ENCODE measurements around the gene DMD.
"Not testable (repeated sequence)": the region's sequence is repeated elsewhere in the genome, so short reads cannot be mapped to it uniquely, and the experiment has no call there.

The DMD gene

DNA sequence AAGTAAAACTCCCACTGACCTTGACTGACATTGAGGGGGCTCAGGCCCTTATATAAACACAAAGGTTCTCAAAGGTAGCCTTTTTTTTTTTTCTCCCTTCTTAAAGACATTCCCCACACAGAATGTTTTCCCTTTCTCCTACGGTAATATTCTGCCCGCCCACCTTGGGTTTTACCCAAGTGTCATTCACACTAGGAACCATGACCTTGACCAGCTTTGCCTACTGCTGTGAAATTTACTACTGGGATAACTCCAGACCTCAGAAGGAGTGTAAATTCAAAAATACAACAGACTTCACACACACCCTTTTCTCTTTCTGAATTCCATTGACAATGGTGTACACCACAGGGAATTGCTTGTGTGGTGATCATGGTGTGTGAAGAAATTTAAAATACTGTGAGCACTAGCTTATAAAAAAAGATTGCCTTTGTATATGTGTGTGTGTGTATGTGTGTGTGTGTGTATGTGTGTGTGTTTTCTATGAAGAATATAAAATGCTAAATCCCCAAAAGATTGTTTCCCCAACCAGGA, 1550.0 kb downstream of the DMD start:
- intact Hi-C loops (cut with DNase I), result no loop called here
- no peak for DNase-seq

DNA sequence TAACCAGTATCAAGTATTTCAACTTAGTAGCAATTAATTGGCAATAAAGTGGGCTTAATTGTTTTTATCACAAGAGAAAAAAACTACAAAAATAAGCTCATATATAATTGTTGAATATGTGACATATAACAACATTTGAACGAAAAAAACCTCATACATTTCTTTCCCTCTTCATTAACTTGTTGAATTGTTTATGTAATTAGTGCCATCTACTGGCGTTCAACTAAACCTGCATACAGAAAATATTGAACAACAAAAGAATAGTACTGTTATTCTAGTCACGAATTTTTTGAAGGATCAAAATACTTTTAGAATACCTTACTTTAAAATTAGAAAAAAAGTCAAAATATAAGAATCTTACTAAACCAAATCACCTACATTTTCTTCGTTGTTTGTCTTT, 1553.0 kb downstream of the DMD start:
- no peak for DNase-seq
- intact Hi-C loops (cut with DNase I), result loop anchor here (5.0 kb wide), 1 partner anchor 446 kb away; no protein-coding TSS in a partner anchor

DNA sequence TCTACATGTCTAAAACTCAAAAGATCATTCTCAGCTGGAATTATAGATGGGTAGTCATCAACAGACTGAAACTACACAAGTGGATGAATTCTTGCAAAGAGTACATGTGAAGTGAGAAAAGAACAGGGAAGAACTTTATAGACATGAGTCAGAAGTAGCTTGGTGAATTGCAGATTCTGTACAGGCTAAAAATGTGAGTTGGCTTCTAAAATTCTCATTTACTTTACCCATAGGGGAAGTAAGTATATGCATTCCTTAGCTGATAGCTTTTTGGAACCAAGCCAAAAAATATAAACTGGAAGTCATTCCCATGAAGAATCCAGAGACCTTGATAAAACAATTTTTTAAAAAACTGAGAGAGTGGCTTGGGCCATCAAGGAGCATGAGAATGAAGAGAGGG, 1555.3 kb downstream of the DMD start:
- intact Hi-C loops (cut with DNase I), result loop anchor here (5.0 kb wide), 1 partner anchor 444 kb away; no protein-coding TSS in a partner anchor
- DNase-seq, result no peak

DNA sequence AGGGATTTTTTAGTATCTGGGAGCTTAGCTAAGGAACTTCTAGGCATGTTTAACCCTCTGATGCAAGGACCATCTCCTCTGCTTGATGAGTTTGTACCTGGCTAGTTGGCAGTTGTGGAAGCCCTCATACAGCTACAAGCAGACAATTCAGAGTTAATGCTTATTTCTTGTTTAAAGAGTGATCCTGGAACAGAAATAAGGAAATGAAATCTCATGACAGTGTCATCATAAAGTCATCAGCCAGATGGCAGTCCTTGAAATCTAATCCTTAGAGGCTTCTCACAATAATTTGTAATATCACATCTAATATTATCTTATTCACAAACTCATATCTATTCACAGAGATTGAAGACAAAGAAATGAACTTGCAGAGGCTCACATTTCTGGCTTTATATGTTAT, 1557.9 kb downstream of the DMD start:
- intact Hi-C loops (cut with DNase I), result no loop called here
- no peak for DNase-seq

DNA sequence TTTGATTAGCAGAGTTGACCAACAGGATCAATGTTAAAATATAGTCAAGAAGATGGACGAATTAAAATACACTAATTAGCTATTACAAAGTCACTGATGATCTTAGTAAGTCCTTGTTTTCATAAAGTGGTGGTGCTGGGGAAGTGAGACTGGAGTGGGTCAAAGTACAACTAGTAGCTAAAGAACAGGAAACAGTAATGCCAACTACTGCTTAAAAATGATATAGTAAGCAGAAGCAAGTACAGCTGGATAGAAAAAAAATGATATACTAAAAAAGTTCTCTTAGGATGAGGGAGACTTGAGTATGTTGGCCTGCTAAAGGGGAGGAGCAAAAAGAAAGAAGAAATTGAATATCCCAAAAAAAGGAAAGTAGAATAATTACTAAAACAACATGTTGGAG, 1558.7 kb downstream of the DMD start:
- DNase-seq, result no peak
- intact Hi-C loops (cut with DNase I), result no loop called here

DNA sequence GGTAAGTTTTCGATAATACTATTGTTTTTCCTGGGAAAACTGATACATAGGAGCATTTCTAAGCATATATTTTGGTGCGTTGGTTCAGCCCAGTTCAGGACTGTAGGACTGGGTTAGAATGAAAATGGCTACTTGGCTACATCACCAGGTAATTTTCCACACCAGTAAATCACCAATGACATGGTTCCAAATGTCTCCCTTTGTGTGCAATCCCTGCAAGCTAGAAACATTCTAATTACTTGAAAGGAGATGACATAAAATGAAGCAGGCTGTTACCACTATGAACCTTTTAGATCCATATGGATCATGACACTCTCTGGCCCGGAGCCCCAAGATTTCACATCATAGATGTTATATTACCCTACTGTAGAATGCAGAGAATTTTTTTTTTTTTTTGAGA, 1562.1 kb downstream of the DMD start:
- DNase-seq, result no peak
- intact Hi-C loops (cut with DNase I), result no loop called here

DNA sequence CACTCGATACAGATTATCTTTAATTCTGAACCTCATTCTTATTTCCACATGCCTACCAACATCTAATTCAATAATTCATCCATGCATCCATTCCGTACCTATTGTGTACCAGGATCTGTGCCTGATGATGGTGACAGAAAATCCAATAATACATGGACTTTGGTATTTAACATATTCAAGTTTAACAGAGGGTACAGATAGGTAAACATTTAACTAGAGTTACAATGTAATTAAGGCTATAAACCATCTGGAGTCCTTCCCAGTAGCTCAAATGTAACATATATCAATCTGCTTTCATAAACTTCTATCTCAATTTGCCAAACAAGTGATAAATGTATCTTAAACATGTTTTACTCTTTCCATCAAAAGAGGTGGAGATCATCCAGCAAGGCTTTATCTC, 1578.0 kb downstream of the DMD start:
- no peak for DNase-seq
- intact Hi-C loops (cut with DNase I), result no loop called here

DNA sequence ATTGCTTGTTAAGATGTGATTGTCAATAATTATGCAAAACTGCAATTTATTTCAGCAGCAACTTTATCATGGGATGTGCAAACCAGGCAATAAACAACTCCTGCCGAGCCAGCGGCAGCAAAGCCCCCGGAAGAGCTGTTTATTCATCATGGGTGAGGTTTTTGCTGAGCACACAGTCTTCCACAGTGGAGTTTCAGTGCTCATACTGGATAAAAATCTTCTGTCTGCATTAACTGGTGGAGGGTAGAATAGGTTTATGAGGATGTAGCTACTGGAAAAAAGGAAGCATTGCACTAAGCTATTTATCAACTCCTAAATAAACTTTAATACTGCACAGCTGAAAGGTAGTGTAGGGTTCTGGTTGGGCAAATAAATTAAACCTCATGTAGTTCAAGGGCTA, 1582.2 kb downstream of the DMD start:
- no peak for DNase-seq
- intact Hi-C loops (cut with DNase I), result no loop called here

DNA sequence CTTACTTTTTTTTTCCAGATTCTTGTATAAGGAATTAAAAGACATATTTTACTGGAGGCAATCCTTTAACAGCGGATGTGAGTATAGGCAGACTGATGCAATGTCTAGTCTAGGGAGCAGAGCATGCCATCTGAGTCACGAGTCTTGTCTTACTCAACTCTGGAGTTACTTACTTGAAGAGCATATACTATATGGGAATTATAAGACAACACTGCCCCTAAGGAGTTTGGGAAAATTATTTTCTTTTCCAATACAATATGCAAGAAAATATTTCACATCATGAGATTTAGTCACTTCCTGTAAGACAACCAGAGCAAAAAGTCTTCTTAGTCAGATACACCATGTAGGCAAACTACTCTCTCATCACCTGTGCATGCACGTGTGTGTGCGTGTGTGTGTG, 1602.2 kb downstream of the DMD start:
- no peak for DNase-seq
- intact Hi-C loops (cut with DNase I), result no loop called here

DNA sequence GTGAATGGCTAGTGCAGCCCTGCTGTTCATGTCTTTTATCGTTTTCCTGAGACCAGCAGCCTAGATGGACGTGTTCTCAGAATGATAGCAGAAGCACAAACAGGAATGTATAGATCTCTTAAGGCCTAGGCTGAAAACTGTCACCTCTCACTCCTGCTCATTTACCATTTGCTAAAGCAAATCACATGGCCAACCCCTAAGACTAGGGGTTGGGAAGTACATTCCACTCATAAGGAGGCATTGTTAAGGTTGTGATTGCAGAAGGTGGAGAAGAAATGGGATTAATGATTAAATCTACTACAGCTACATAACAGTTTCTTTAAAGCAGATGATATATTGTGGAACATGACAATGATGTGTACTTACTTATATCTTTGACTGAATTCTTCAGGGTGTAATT, 1602.7 kb downstream of the DMD start:
- intact Hi-C loops (cut with DNase I), result no loop called here
- DNase-seq, result no peak

DNA sequence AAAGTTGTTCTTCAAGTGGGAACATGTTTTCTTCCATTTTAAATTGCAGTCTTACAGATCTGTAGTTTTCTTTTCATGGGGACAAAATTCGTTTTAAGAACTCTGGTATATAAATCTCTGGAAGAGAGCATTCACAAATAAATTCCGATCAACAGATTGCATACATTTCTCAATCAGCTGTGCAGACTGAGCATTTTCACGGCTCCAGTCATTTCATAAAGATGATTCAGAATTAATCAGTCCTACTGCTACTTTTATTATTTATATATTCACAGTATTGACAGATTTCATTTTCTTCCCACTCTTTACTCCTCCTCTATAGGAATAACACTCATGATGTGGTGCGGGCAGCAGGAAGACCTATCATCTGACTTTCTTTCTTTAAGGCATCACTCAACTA, 1604.6 kb downstream of the DMD start:
- intact Hi-C loops (cut with DNase I), result no loop called here
- no peak for DNase-seq

DNA sequence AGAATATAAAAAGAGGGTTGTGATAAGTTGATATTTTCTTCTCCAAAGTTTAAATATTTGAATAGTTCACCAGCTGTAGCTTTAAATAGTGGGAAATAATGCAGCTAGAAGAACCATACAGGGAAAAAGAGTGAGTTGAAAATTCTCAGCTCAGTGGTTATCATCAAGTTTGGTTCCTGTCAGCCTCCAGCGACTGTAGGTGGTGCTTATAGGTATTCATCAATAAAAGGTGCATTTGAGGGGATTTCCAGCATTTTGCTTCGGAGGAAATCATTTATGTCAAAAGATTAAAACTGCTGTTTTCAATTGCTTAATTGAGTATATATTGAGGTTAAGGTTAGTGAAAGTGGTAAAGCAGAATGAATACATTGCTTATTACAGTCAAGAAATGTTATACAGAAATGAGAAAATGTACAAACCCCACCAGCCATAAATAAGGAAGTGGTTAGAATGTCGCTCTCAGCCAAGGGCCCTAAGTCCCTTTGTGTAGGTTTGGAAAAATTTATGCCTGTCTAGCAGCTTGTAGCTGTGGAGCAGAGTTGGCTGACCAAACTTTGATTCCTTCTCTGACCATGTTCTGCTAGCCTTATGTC, 1606.6 kb downstream of the DMD start:
- intact Hi-C loops (cut with DNase I), result no loop called here
- no peak for DNase-seq

DNA sequence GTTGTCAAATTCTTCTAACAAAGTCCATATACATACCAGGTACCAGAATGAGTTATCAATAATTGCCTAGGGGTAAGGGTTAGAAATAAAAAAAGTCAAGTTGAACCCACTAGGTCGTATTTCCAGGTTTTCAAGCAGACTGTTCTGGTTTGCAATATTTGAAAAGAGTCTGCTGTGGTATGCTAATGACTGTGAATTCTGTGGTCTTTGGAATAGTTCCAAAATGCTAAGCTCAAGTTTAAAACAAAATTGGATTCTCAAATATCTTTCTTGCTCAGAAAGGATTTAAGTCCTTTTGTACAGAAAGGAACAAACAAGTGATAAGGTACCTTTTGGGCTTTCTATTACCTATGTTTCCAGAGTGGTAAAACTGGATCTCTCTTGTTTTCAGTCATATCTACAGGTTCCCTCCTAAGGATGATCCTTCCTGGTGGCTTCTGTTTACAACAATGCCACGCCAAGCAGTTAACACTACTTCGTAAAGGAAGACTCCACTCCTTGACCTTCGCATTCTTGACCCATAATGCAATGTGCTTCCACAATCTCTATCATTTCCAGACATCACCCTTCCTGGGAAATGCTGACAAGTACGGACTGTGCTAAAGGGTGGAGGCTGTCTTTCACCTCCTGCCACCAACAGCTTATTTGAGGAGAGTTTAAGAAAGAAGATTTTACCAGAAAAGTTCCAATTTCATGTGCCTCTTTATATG, 1607.8 kb downstream of the DMD start:
- no peak for DNase-seq
- intact Hi-C loops (cut with DNase I), result no loop called here

DNA sequence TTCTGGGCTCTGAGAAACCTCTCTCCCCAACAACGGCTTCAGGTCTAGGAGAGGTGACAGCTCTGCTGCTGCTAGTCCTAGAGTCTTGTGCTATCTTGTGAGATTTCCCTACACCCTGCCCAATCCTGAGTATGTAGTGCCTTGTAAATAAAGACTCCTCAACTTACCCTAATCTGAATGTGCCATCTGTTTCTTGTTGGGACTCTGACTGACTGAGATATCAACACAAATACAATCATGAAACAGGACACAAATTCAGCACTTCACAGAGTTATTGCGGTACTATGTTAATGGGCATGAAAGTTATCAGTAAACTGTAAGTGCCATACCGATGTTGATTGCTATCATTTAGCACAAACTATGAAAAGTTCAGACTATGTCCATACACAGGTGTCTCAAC, 1610.5 kb downstream of the DMD start:
- intact Hi-C loops (cut with DNase I), result no loop called here
- no peak for DNase-seq

DNA sequence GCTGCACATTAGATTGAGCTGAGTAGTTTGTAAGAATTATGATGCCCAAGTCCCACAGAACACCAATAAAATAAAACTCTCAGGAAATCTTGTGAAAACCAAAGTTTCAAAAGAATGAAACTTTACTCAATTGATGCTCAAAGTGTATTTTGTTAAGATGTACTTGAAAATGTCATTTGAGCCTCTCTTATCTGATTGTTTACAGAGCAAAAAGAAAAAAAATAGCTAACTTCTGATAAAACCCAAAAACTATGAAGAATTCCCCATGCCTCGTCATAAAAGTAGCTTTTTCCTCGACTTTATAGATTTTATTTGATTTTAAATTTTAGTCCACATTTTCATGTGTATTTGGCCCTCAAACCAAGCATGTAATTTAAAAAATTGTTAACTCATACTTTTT, 1618.0 kb downstream of the DMD start:
- DNase-seq, result no peak
- intact Hi-C loops (cut with DNase I), result no loop called here

DNA sequence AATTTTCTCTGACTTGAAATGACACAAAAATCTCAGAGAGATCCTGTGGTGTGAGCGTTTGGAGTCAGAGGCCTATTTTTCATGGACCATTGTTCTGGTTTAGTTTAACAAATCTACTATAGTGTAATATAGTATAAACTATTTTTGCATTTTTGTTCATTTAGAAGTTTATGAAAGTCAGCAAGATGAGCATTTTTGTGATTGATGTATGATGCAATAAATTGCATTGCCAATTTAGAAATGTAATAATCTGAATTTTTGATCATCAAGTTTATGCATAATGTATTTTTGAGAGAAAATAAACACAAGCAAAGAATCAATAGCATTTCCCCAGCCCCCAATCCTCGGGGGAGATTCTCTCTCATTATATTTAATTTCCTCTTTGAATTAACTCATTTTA, 1620.0 kb downstream of the DMD start:
- intact Hi-C loops (cut with DNase I), result no loop called here
- DNase-seq, result no peak

DNA sequence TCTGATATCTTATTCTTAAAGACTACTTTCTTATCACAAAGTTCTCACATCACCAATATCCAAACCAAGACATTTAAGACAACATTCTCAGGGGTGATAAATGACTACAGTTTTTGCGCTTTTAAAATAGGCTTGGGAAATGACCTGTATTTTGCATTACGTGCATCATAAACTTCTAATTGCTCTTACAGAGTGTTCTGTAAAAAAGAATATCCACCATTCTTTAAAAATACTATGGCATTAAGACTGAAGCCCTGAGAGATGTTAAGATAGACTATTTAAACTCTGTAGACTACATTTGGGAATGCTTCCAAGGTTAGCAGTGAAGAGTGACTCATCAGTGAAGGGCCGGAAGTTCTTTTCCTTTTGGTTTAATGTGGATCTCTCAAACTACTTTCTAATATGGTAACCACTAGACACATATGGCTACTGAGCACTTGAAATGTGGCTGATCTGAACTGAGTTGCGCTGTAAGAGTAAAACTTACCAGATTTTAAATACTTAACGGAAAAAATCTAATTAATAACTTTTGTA, 1620.7 kb downstream of the DMD start:
- intact Hi-C loops (cut with DNase I), result no loop called here
- no peak for DNase-seq

DNA sequence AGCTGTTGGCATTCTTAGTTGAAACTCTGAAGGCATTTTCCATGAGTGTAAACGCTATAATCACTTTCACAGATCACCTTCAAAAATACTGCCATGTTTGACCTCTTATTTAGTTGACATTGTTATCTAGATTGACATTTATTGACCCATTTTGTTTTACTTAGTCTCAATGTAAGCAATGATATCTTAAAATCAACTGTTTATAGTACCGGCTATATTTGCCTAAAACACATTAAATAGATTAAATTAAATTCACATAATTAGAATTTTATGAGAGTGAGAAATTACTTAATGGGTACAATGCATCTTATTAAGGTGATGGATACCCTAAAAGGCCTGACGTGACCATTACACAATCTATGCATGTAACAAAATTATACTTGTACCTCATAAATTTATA, 1621.8 kb downstream of the DMD start:
- intact Hi-C loops (cut with DNase I), result no loop called here
- no peak for DNase-seq

DNA sequence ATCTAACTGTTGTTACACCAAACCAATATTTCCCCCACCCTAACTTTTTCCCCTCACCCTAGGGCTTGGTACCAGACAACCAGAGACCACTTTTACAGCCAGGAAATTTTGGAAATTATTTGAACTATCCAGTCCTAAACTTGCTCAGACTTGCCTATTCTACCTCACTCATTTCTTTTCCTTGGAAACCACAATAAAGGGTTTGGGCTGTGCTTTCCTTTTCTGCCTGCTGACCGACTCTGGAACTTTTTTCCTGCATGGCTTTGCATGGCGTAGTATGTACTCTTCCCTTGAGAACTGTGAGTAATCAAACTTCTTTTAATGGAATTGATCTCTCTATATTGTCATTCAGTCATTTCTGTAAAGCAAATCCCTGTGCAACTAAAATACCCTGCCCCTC, 1623.0 kb downstream of the DMD start:
- DNase-seq, result no peak
- intact Hi-C loops (cut with DNase I), result no loop called here

DNA sequence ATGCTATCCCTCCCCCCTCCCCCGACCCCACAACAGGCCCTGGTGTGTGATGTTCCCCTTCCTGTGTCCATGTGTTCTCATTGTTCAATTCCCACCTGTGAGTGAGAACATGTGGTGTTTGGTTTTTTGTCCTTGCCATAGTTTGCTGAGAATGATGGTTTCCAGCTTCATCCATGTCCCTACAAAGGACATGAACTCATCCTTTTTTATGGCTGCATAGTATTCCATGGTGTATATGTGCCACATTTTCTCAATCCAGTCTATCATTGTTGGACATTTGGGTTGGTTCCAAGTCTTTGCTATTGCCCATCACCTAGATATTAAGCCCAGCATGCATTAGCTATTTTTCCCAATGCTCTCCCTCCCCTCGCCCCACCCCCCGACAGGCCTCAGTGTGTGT, 1627.5 kb downstream of the DMD start:
- DNase-seq; intact Hi-C loops (cut with DNase I): not testable (repeated sequence)

DNA sequence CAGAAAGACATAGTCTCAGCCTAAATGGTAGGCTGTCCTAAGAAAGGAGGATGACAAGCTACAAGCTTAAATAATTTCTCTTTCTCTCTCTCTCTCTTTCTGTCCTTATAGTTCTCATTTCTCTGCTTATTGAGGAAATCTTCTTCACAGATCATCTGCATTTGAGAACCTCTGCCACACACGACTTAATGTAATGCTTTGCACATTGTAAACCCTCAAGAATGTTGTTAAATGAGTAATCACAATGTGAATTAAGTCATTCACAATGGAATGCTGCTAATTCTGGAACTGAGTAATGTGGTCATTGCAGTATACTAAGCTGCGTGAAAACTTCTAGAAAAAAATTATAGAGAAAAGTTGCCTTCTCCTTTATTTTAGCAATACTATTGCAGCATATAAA, 1630.6 kb downstream of the DMD start:
- DNase-seq, result no peak
- intact Hi-C loops (cut with DNase I), result no loop called here

DNA sequence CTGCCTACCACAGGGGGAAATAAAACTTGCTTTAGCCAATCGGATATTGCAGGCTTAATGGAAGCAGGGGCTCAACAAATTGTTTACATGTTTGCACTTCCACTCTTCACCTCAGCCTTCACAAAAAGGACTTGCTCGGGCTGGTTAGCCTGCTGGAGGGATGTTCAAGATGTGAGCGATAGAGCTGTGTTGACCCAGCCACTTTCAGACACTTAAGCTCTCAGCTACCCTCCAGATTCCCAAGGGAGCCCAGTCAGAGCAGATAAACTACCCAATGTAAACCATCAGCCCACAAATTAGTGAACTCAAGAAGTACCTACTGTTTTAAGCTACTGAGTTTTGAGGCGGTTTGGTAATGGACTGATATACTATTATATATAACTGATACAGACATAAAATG, 1631.1 kb downstream of the DMD start:
- intact Hi-C loops (cut with DNase I), result no loop called here
- DNase-seq, result no peak

All from posterior cingulate gyrus (tissue), 11 donors.